Epithelial cell of esophagus (primary cell): Measurements from ENCODE around the gene ACYP2.
"Not testable (repeated sequence)": the region's sequence is repeated elsewhere in the genome, so short reads cannot be mapped to it uniquely, and the experiment has no call there.

Source experiments
- DNase-seq: peaks from one replicate; pipeline ENCODE4 v3.0.0; 2010; ENCODE audit warnings: low read depth
- H3K4me3 ChIP-seq: 2 replicates; pipeline ENCODE4 v1.5.1; 2011; ENCODE audit warnings: mild to moderate bottlenecking, low read length, control low read depth
- CTCF ChIP-seq: IDR thresholded peaks from 2 replicates; pipeline ENCODE4 v1.5.1; 2011; ENCODE audit warnings: low read depth, mild to moderate bottlenecking, low read length, control low read depth, inconsistent platforms; ENCODE audit not compliant: insufficient read depth; ENCODE audit errors: missing control alignments

ACYP2 gene

DNA sequence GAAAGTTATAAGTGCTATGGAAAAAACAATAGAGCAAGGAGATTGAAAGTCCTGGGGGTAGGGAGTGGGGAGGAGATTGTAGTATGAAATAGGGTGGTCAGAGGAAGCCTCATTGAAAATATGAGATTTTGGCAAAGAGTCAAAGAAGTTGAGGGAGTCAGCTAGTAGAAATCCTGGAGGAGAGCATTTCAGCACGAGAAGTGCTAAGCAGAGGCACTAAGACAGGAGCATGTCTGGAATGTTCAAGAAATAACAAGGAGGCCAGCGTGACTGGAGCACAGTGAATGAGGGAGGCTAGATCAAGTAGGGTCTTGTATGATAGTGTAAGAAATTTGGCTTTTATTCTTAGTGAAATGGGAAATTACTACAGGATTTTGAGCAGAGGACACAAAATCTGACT is 142.8 kb downstream of the ACYP2 start:
- no peak for TF ChIP-seq CTCF
- DNase-seq: no peak
- H3K4me3 ChIP-seq: no peak overlapping the region

DNA sequence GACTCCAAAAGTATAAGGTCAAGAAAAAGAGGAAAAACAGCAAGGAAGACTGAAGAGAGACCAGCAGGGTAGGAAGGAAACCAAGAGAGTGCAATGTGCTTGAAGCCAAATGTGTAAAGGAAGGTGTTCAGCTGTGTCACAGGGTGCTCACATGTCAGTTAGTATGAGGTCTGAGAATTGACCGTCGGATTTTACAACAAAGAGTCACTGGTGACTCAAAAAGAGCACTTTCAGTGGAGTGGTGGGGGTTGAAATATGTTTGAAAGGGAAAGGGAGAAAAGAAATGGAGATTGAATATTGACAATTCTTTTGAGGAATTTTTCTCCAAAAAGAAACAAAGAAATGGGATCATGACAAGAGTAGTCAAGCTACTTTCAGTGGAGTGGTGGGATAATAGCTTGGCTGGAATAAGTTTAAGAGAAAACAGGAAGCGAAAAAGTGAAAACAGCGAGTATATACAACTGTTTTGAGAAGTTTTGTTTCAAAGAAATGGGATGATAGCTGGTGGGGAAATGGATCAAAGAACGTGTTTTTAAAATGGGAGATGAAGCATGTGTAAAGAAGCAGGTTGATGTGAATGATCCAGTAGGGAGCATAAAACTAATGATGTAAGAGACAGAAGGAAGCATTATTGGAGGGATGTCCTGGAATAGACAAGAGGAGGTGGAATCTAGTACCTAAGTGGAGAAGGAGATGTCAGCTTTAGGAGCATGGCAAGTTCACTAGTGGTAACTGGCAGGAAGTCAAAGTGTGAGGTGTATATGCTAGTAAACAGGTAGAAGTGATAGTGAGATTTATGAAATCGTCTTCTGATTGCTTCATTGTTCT is 144.2 kb downstream of the ACYP2 start:
- no peak for DNase-seq
- no peak for TF ChIP-seq CTCF
- no peak overlapping the region for H3K4me3 ChIP-seq

GRCh38 chr2:54260241-54260595 is 144.8 kb downstream of the ACYP2 start:
- no peak for TF ChIP-seq CTCF
- no peak overlapping the region for H3K4me3 ChIP-seq
- no peak for DNase-seq

DNA sequence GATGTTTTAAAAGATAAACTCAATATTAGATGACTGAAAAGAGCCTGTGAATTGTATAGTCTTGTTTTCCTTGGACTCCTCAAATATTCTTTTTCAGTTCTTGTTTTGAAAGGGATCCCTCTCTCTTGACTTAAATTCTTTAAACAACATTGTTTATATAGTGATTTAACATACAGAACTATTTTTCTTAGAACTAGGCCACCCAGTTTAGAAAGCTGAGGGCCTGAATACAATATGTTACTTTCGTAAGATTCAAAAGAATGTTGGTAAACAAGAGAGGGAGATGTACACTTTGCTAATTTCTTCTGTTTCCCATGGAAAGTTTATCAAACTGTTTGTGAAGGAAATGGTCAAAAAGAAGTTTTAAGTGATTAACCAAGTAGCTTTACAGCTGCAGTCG is 146.1 kb downstream of the ACYP2 start:
- no peak for DNase-seq
- no peak for TF ChIP-seq CTCF
- H3K4me3 ChIP-seq: no peak overlapping the region

DNA sequence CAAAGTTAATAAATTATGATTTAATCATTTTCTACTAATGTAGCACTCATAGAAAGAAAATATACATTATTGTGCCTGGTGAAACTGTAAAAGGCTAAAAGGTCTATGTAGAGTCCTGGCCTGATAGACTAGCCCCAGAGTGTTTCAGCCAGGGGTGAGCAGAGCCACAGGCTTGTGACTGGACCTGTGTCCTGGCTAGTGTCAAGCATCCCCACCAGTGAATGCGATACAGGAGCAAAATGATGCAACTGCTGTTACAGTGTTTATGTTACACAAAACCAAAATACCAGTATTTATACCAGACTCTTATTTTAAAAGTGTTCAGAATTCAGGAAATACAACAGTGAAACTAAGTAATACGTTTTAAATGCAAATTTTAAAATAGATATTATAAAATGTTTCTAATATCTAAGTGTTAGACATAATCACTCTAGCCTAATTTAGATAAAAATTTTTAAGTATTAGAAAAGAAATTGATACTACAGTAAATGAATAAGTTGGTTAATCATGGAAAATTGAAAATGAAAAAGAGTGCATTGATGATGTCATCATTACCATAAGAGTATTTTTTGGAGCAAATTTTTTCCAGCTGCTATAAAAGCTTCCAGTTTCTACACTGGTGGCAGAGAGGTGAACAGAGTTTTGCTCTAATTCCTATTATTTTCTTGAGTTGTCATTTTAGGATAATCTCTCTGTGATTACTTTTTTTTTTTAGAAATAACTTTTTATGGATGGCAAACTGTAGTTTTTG is 146.8 kb downstream of the ACYP2 start:
- DNase-seq: no peak
- TF ChIP-seq CTCF: no peak
- H3K4me3 ChIP-seq: no peak overlapping the region

- not testable (repeated sequence) for H3K4me3 ChIP-seq, DNase-seq
These were observed 149.7 kb downstream of the ACYP2 start for GRCh38 chr2:54265081-54265480.

- H3K4me3 ChIP-seq: no peak overlapping the region
- DNase-seq: no peak
- no peak for TF ChIP-seq CTCF
These were observed 152.2 kb downstream of the ACYP2 start for GRCh38 chr2:54267577-54267976.
